ENCODE results near the gene PEA15. TPM values are rescaled to one million over a fixed set of nuclear protein-coding genes. Genes with fewer than 3 reads are reported as not detected.
A peak's percentile ranks its signal among the peaks of the same experiment; 100 is the strongest.

Gene PEA15
- total RNA-seq, 1 donor from 2014 or later, result 37.4 TPM

- no peak for DNase-seq (ENCODE audit: low spot score in 2 of 2, unreplicated experiment in 2 of 2)
- Mint-ChIP-seq H3K4me3 (no peak overlapping the region), H3K27ac (no peak overlapping the region), H3K4me1 (peaks cover 2% of the 10 kb centered on the region), H3K27me3 (ENCODE audit: low read depth) (peaks cover 5% of the 10 kb centered on the region), H3K9me3 (no peaks in the 10 kb centered on the region), H3K36me3 (no peaks in the 10 kb centered on the region)
- no peak for TF ChIP-seq CTCF (IDR thresholded peaks at IDR 0.05; ENCODE audit: unreplicated experiment)
These were observed 35.4 kb upstream of the PEA15 start for GRCh38 chr1:160169553-160170399.

- Mint-ChIP-seq H3K9me3 (no peaks in the 10 kb centered on the region), H3K27me3 (ENCODE audit: low read depth) (peaks cover 5% of the 10 kb centered on the region), H3K27ac (no peak overlapping the region), H3K4me1 (peaks cover 3% of the 10 kb centered on the region), H3K36me3 (no peaks in the 10 kb centered on the region), H3K4me3 (no peak overlapping the region)
- DNase-seq (ENCODE audit: low spot score in 2 of 2, unreplicated experiment in 2 of 2), result no peak
- TF ChIP-seq CTCF (IDR thresholded peaks at IDR 0.05; ENCODE audit: unreplicated experiment), result no peak
These were observed 33.8 kb upstream of the PEA15 start for GRCh38 chr1:160171354-160171753.

- DNase-seq (ENCODE audit: low spot score in 2 of 2, unreplicated experiment in 2 of 2), result no peak
- TF ChIP-seq CTCF (IDR thresholded peaks at IDR 0.05; ENCODE audit: unreplicated experiment), result no peak
- Mint-ChIP-seq H3K27me3 (ENCODE audit: low read depth) (peaks cover 5% of the 10 kb centered on the region), H3K36me3 (no peaks in the 10 kb centered on the region), H3K9me3 (no peaks in the 10 kb centered on the region), H3K27ac (no peak overlapping the region), H3K4me1 (peaks cover 9% of the 10 kb centered on the region), H3K4me3 (no peak overlapping the region)
These were observed 33.2 kb upstream of the PEA15 start for GRCh38 chr1:160171980-160172379.

GRCh38 chr1:160177231-160177630, 28.0 kb upstream of the PEA15 start:
- Mint-ChIP-seq H3K9me3 (no peaks in the 10 kb centered on the region), H3K4me3 (no peak overlapping the region), H3K27ac (peak overlapping the region; percentile 89)

GRCh38 chr1:160177667-160178066, 27.5 kb upstream of the PEA15 start:
- no peak for TF ChIP-seq CTCF (IDR thresholded peaks at IDR 0.05; ENCODE audit: unreplicated experiment)
- Mint-ChIP-seq H3K27ac (peak overlapping the region; percentile 89), H3K4me3 (no peak overlapping the region), H3K9me3 (no peaks in the 10 kb centered on the region), H3K4me1 (peaks cover 15% of the 10 kb centered on the region), H3K27me3 (ENCODE audit: low read depth) (peaks cover 3% of the 10 kb centered on the region), H3K36me3 (no peaks in the 10 kb centered on the region)
- DNase-seq (ENCODE audit: low spot score in 2 of 2, unreplicated experiment in 2 of 2), result no peak

More at GRCh38 chr1:160177231-160177630, 28.0 kb upstream of the PEA15 start:
- Mint-ChIP-seq H3K4me1 (peaks cover 15% of the 10 kb centered on the region), H3K36me3 (no peaks in the 10 kb centered on the region), H3K27me3 (ENCODE audit: low read depth) (peaks cover 5% of the 10 kb centered on the region)
- no peak for TF ChIP-seq CTCF (IDR thresholded peaks at IDR 0.05; ENCODE audit: unreplicated experiment)
- no peak for DNase-seq (ENCODE audit: low spot score in 2 of 2, unreplicated experiment in 2 of 2)
